Measurements from ENCODE around the gene STARD13. TPM values are rescaled to one million over a fixed set of nuclear protein-coding genes. Genes with fewer than 3 reads are reported as not detected.

Gene STARD13
- total and polyA plus RNA-seq, 4 experiments from 2014 or later, result 0.36 to 0.44 TPM; not detected in 2

DNA sequence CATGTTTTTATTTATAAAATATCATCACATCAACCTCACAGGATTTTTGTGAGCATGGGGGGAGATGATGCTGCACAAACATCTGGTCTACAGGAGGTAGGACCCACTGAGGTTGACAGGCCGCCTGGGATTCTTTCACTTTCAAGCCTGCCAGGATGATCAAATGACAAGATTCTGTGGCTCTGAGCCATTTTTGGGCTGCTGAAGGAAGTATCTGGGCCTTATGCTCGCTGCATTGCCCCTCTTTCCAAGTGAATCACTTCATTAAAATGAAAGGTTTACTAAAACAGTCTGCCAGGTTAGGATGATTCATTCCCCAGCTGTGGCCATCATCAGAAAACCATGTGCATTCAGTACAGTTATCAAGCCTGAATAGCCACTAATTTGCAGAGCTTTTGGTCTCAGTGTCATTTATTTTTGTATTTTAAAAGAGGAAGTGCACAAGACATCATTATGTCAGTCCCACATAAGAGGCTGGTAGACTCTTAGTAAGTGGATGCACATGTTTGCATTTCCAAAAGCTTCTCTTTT, 34.4 kb downstream of the STARD13 start:
- H3K9me3 Mint-ChIP-seq, result no peaks in the 10 kb centered on the region
- H3K27ac Mint-ChIP-seq, result no peak overlapping the region
- ChIA-PET POLR2A (ENCODE audit: partially characterized antibody) (no interaction called here), CTCF (ENCODE audit: partially characterized antibody) (no interaction called here)
- peaks cover 0 to 1% (median 0%) of the 10 kb centered on the region in 4 donors for H3K4me1 Mint-ChIP-seq
- no peak overlapping the region for H3K27ac ChIP-seq (ENCODE audit: low read depth, low read length)
- no peak overlapping the region for H3K4me3 ChIP-seq (ENCODE audit: low read length in 2 of 2)
- intact Hi-C loops (cut with micrococcal nuclease), result no loop called here
- H3K4me3 Mint-ChIP-seq, result no peak overlapping the region
- peaks cover 1 to 6% of the 10 kb centered on the region in 2 donors for H3K27me3 Mint-ChIP-seq
- no peaks in the 10 kb centered on the region for H3K27me3 ChIP-seq (ENCODE audit: insufficient read depth, low read length)
- no peaks in the 10 kb centered on the region for H3K9me3 ChIP-seq (ENCODE audit: control insufficient read depth in 1 of 2, low read length in 2 of 2)
- no peak for DNase-seq
- H3K36me3 Mint-ChIP-seq, result no peaks in the 10 kb centered on the region
- H3K4me1 ChIP-seq (ENCODE audit: insufficient read depth, low read length), result no peaks in the 10 kb centered on the region
- no peaks in the 10 kb centered on the region for H3K36me3 ChIP-seq (ENCODE audit: insufficient read depth, low read length)

DNA sequence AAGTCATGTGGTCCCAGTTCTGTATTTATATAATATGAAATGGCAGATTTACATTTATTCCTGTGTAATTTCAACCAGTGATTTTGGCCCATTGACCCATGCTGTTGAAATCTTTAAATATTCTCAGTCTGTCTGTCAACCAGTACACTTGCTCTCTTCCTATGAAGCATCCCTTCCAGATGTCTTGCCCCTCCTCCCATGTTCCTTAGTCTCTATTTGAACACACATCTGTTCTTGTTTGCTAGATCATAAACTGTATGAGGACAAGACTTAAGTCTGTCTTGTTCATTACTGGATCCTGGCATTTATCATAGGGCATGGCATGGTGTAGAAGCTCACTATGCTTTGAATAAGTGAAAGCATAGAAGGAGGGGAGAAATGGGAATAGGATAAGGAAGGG, 34.9 kb downstream of the STARD13 start:
- Mint-ChIP-seq H3K27me3 (peaks cover 6% of the 10 kb centered on the region in 2 donors), H3K4me1 (peaks cover 0 to 1% (median 0%) of the 10 kb centered on the region in 4 donors), H3K4me3 (no peak overlapping the region), H3K27ac (no peak overlapping the region), H3K9me3 (no peaks in the 10 kb centered on the region), H3K36me3 (no peaks in the 10 kb centered on the region)
- Histone ChIP-seq H3K27me3 (ENCODE audit: insufficient read depth, low read length) (no peaks in the 10 kb centered on the region), H3K4me1 (ENCODE audit: insufficient read depth, low read length) (no peaks in the 10 kb centered on the region), H3K27ac (ENCODE audit: low read depth, low read length) (no peak overlapping the region), H3K9me3 (ENCODE audit: control insufficient read depth in 1 of 2, low read length in 2 of 2) (no peaks in the 10 kb centered on the region), H3K36me3 (ENCODE audit: insufficient read depth, low read length) (no peaks in the 10 kb centered on the region), H3K4me3 (ENCODE audit: low read length in 2 of 2) (no peak overlapping the region)
- ChIA-PET CTCF (ENCODE audit: partially characterized antibody) (no interaction called here), POLR2A (ENCODE audit: partially characterized antibody) (no interaction called here)
- DNase-seq, result no peak
- intact Hi-C loops (cut with micrococcal nuclease), result no loop called here

DNA sequence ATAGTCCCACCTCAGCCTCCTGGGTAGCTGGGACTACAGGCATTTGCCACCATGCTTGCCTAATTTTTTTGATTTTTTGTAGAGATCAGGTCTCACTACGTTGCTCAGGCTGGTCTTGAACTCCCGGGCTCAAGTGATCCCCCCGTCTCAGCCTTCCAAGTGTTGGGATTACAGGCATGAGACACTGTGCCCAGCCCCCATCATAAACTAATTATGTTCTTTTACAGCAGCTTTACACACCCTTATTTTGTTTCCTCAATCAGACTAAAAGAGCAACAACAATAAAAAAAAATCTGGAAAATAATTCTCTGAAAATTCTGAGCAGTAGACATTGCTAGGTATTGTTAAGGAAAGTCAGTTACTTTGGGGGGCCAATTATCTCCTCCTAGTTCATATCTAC, 35.7 kb downstream of the STARD13 start:
- no peak overlapping the region for H3K4me3 ChIP-seq (ENCODE audit: low read length in 2 of 2)
- Mint-ChIP-seq H3K27me3 (peaks cover 6% of the 10 kb centered on the region in 2 donors), H3K27ac (no peak overlapping the region), H3K4me1 (peaks cover 0 to 1% (median 0%) of the 10 kb centered on the region in 4 donors), H3K4me3 (no peak overlapping the region), H3K36me3 (no peaks in the 10 kb centered on the region), H3K9me3 (no peaks in the 10 kb centered on the region)
- no peaks in the 10 kb centered on the region for H3K9me3 ChIP-seq (ENCODE audit: control insufficient read depth in 1 of 2, low read length in 2 of 2)
- no peaks in the 10 kb centered on the region for H3K4me1 ChIP-seq (ENCODE audit: insufficient read depth, low read length)
- no peak for DNase-seq
- H3K27ac ChIP-seq (ENCODE audit: low read depth, low read length), result no peak overlapping the region
- CTCF ChIA-PET (ENCODE audit: partially characterized antibody), result no interaction called here
- POLR2A ChIA-PET (ENCODE audit: partially characterized antibody), result no interaction called here
- H3K27me3 ChIP-seq (ENCODE audit: insufficient read depth, low read length), result no peaks in the 10 kb centered on the region
- no peaks in the 10 kb centered on the region for H3K36me3 ChIP-seq (ENCODE audit: insufficient read depth, low read length)
- intact Hi-C loops (cut with micrococcal nuclease), result no loop called here

DNA sequence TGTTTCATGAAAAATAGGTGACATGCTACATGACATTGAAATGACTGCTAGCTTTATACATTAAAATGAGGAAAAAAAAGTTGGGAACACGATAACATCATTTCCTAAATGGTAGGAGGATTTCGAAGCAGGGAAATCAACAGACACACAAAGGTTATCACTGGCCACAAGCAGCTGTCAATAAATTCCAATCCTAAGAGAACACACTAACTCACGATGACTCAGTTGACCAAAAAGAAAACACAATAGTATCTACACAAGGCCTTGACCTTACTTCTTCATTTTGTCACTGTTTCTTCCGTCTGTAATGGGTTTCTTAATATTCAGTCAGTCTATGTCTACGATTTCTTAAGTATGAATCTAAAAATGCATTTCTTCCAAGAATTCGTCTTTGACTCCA, 36.5 kb downstream of the STARD13 start:
- POLR2A ChIA-PET (ENCODE audit: partially characterized antibody), result no interaction called here

DNA sequence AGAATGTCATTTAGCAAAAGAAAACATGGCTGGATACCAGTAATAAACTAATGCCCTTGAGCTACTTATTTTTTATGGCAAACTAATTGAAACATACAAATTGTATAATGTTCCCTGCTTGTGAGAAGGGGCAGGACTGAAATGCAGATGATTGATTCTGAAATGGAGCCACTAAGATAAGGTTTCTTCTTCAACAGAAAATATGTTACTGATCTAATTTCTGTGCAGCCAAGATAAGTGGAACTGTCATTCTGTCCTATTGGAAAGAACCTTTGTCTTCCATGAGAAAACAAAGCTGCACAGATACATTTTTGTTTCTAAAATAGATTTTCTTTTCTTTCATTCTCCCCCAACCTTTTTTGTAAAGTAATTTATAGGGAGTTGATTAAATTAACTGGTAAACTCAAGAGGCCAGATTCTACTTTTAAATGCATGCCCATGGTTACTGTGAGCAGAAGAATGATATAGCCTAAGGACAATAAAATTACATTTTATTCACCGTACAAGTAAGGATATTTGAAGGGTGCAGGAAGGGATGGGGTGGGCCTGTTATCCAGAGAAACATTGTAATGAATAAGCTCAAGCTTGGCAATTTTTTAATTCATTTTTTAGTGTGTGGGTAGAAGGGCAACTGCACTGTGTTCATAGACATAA, 39.9 kb downstream of the STARD13 start:
- no peaks in the 10 kb centered on the region for H3K36me3 ChIP-seq (ENCODE audit: insufficient read depth, low read length)
- intact Hi-C loops (cut with micrococcal nuclease), result no loop called here
- no peaks in the 10 kb centered on the region for H3K4me1 ChIP-seq (ENCODE audit: insufficient read depth, low read length)
- H3K27me3 ChIP-seq (ENCODE audit: insufficient read depth, low read length), result no peaks in the 10 kb centered on the region
- Mint-ChIP-seq H3K27ac (no peak overlapping the region), H3K4me1 (no peaks in the 10 kb centered on the region), H3K36me3 (no peaks in the 10 kb centered on the region), H3K9me3 (peaks cover 0 to 6% (median 0%) of the 10 kb centered on the region in 8 donors), H3K27me3 (peaks cover 7 to 12% of the 10 kb centered on the region in 2 donors), H3K4me3 (no peak overlapping the region)
- ChIA-PET CTCF (ENCODE audit: partially characterized antibody) (interaction anchor here (1.3 kb wide), 1 partner anchor 595 kb away, joined by 3 read pairs; no protein-coding TSS in a partner anchor), POLR2A (ENCODE audit: partially characterized antibody) (no interaction called here)
- no peak for DNase-seq
- H3K27ac ChIP-seq (ENCODE audit: low read depth, low read length), result no peak overlapping the region
- no peak overlapping the region for H3K4me3 ChIP-seq (ENCODE audit: low read length in 2 of 2)
- no peaks in the 10 kb centered on the region for H3K9me3 ChIP-seq (ENCODE audit: control insufficient read depth in 1 of 2, low read length in 2 of 2)

More for the DNA sequence above, 36.5 kb downstream of the STARD13 start:
- CTCF ChIA-PET (ENCODE audit: partially characterized antibody), result interaction anchor here (1.0 kb wide), 1 partner anchor 475 kb away, joined by 3 read pairs; no protein-coding TSS in a partner anchor
- no peak overlapping the region for H3K4me3 ChIP-seq (ENCODE audit: low read length in 2 of 2)
- Mint-ChIP-seq H3K4me3 (no peak overlapping the region), H3K4me1 (peaks cover 0 to 1% (median 0%) of the 10 kb centered on the region in 4 donors), H3K9me3 (no peaks in the 10 kb centered on the region), H3K36me3 (no peaks in the 10 kb centered on the region), H3K27ac (no peak overlapping the region), H3K27me3 (peaks cover 6 to 12% of the 10 kb centered on the region in 2 donors)
- intact Hi-C loops (cut with micrococcal nuclease), result no loop called here
- H3K27me3 ChIP-seq (ENCODE audit: insufficient read depth, low read length), result no peaks in the 10 kb centered on the region
- no peak for DNase-seq
- H3K9me3 ChIP-seq (ENCODE audit: control insufficient read depth in 1 of 2, low read length in 2 of 2), result no peaks in the 10 kb centered on the region
- no peaks in the 10 kb centered on the region for H3K36me3 ChIP-seq (ENCODE audit: insufficient read depth, low read length)
- H3K4me1 ChIP-seq (ENCODE audit: insufficient read depth, low read length), result no peaks in the 10 kb centered on the region
- no peak overlapping the region for H3K27ac ChIP-seq (ENCODE audit: low read depth, low read length)

DNA sequence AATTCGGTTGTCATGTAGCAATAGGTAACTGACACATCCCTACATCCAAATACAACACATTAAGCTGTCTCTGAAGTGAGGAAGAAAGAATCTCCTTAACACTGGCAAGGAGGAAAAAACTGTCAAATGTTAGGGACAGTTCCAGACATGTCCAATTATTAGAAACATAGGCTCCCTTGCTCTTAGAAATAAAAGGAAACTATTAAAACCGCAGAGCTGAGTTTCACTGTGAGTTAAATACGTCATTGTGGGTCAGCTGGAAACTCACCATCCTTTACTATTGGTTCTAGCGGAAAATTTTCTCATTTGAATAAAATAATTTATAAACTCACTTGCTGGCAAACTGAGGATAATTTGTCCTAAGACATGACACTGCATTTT, 40.7 kb downstream of the STARD13 start:
- Mint-ChIP-seq H3K36me3 (no peaks in the 10 kb centered on the region), H3K27me3 (peaks cover 7 to 14% of the 10 kb centered on the region in 2 donors), H3K4me1 (no peaks in the 10 kb centered on the region), H3K4me3 (no peak overlapping the region), H3K27ac (no peak overlapping the region), H3K9me3 (peaks cover 0 to 6% (median under 1%) of the 10 kb centered on the region in 8 donors)
- Histone ChIP-seq H3K4me1 (ENCODE audit: insufficient read depth, low read length) (no peaks in the 10 kb centered on the region), H3K36me3 (ENCODE audit: insufficient read depth, low read length) (no peaks in the 10 kb centered on the region), H3K9me3 (ENCODE audit: control insufficient read depth in 1 of 2, low read length in 2 of 2) (no peaks in the 10 kb centered on the region), H3K4me3 (ENCODE audit: low read length in 2 of 2) (no peak overlapping the region), H3K27me3 (ENCODE audit: insufficient read depth, low read length) (no peaks in the 10 kb centered on the region), H3K27ac (ENCODE audit: low read depth, low read length) (no peak overlapping the region)
- CTCF ChIA-PET (ENCODE audit: partially characterized antibody), result interaction anchor here (1.3 kb wide), 1 partner anchor 594 kb away, joined by 3 read pairs; no protein-coding TSS in a partner anchor
- DNase-seq, result no peak
- intact Hi-C loops (cut with micrococcal nuclease), result no loop called here
- POLR2A ChIA-PET (ENCODE audit: partially characterized antibody), result no interaction called here

DNA sequence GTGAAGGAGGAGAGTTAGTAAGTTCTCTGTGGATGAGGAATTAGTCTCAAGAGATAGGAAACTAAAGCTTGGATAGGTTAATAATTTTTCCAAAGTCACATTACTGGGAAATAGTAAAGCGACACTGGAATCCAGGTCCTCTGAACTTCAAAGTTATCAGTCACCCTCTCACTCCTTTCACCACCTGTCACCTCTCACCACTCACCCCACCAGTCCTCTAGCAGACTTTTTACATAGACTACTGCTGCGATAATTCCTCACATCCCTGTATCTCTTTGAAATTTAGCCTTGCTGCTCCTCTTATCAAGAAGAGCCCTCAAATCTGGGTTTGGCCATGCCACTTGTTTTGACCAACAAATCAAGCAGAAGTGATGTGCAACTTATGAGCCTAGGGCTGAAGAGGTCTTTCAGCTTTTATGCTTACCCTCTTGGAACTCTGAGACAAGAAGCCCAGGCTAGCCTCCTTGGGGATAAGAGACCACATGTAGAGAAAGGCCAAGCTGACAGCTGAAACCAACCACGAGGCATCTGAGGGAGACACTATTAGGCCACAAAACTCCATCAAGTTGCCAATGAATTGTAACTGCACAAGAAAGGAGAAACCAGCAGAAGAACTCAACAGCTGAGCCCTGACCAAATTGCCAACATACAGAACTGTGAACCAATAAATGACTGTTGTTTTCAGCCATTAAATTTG, 41.2 kb downstream of the STARD13 start:
- H3K36me3 ChIP-seq (ENCODE audit: insufficient read depth, low read length), result no peaks in the 10 kb centered on the region
- H3K27ac ChIP-seq (ENCODE audit: low read depth, low read length), result no peak overlapping the region
- Mint-ChIP-seq H3K27me3 (peaks cover 10 to 14% of the 10 kb centered on the region in 2 donors), H3K36me3 (no peaks in the 10 kb centered on the region), H3K27ac (no peak overlapping the region), H3K4me3 (no peak overlapping the region), H3K4me1 (no peaks in the 10 kb centered on the region), H3K9me3 (peaks cover 0 to 6% (median under 1%) of the 10 kb centered on the region in 8 donors)
- DNase-seq, result no peak
- CTCF ChIA-PET (ENCODE audit: partially characterized antibody), result no interaction called here
- H3K4me3 ChIP-seq (ENCODE audit: low read length in 2 of 2), result no peak overlapping the region
- POLR2A ChIA-PET (ENCODE audit: partially characterized antibody), result no interaction called here
- H3K4me1 ChIP-seq (ENCODE audit: insufficient read depth, low read length), result no peaks in the 10 kb centered on the region
- H3K9me3 ChIP-seq (ENCODE audit: control insufficient read depth in 1 of 2, low read length in 2 of 2), result no peaks in the 10 kb centered on the region
- H3K27me3 ChIP-seq (ENCODE audit: insufficient read depth, low read length), result no peaks in the 10 kb centered on the region
- intact Hi-C loops (cut with micrococcal nuclease), result no loop called here
